GM12874 (cell line): ENCODE measurements around the gene TACR2.

Experiments used
- CTCF ChIP-seq: IDR thresholded peaks from 2 replicates; pipeline ENCODE4 v1.5.1; 2011; ENCODE audit warnings: low read depth, mild to moderate bottlenecking, control low read depth, low read length, moderate library complexity; ENCODE audit not compliant: insufficient read depth

The TACR2 gene

GRCh38 chr10:69362471-69362954 lies 54.2 kb downstream of the TACR2 start:
- no peak for TF ChIP-seq CTCF

- no peak for TF ChIP-seq CTCF
Observed at GRCh38 chr10:69361303-69361614, 55.5 kb downstream of the TACR2 start.

- TF ChIP-seq CTCF: no peak
Observed at GRCh38 chr10:69360485-69361302, 56.0 kb downstream of the TACR2 start.

- TF ChIP-seq CTCF: no peak
Observed at GRCh38 chr10:69359594-69359993, 57.1 kb downstream of the TACR2 start.

GRCh38 chr10:69359148-69359547 lies 57.6 kb downstream of the TACR2 start:
- no peak for TF ChIP-seq CTCF

- no peak for TF ChIP-seq CTCF
Observed at GRCh38 chr10:69358148-69358795, 58.4 kb downstream of the TACR2 start.

GRCh38 chr10:69356187-69356586 lies 60.5 kb downstream of the TACR2 start:
- no peak for TF ChIP-seq CTCF
